K562 (cell line): ENCODE measurements around the gene SPIN1. TPM values are rescaled to one million over a fixed set of nuclear protein-coding genes. Genes with fewer than 3 reads are reported as not detected.

Source experiments
- ATAC-seq: fragments of 200-7000 bp; cut with Tn5 transposase; 3 replicates; pipeline ENCODE4 v1.9.1; 2020; ENCODE audit warnings: moderate library complexity
- BruUV-seq: library from RNA; stranded (reverse); fragments of 400-500 nt; replicated peaks from 2 replicates; lab custom pipeline; 2021; lab: Mats Ljungman, UMichigan
- CTCF ChIA-PET: fragments of 300-600 bp; formaldehyde crosslinking; extraction: SDS; loops from one replicate; lab custom pipeline; 2021; ENCODE audit warnings: low intra/inter-chr PET ratio; lab: Yijun Ruan, JAX
- POLR2A ChIA-PET: fragments of 300-600, 350-650 bp; sonication (Branson Sonifier 250); formaldehyde crosslinking; extraction: SDS; loops from one replicate; lab custom pipeline; 2021; ENCODE audit warnings: antibody characterized with exemption, inconsistent platforms; lab: Yijun Ruan, JAX
- DNase-seq, 4 experiments: peaks; one replicate each; pipeline versions ENCODE4 v3.0.0 to v3.0.0-alpha.2; 2011 to 2018; ENCODE audit warnings: low spot score in 3 of 4, mixed read lengths in 3 of 4; ENCODE audit errors: extremely low read depth in 1 of 4
- FAIRE-seq: peaks from 2 replicates; lab custom pipeline; 2011; peaks lifted over from hg19 to GRCh38; lab: Jason Lieb, UNC
- H2AFZ ChIP-seq: 2 replicates; pipeline ENCODE4 v1.6.0; 2011; ENCODE audit warnings: low read depth, low read length, control low read depth, inconsistent platforms
- H3K27ac ChIP-seq: fragments of 200-600 bp; 3 replicates; pipeline ENCODE4 v1.8.0; 2011; ENCODE audit warnings: low read depth, mild to moderate bottlenecking, control low read depth, inconsistent platforms, low read length, moderate library complexity, mixed read lengths; ENCODE audit errors: extremely low read depth
- H3K27me3 ChIP-seq, 2 experiments: fragments of 300-600 bp in 1 of 2; 2 replicates in 1 of 2; 3 replicates in 1 of 2; pipeline versions ENCODE4 v1.6.0 to v1.8.0; 2011; ENCODE audit warnings: inconsistent platforms in 2 of 2, low read length in 2 of 2, mild to moderate bottlenecking in 1 of 2, mixed read lengths in 1 of 2, moderate library complexity in 1 of 2; ENCODE audit not compliant: control insufficient read depth in 2 of 2, insufficient read depth in 2 of 2
- H3K36me3 ChIP-seq: fragments of 300-600 bp; 3 replicates; pipeline ENCODE4 v1.8.0; 2011; ENCODE audit warnings: mild to moderate bottlenecking, low read length, inconsistent platforms; ENCODE audit not compliant: control insufficient read depth, insufficient read depth
- H3K4me1 ChIP-seq, 2 experiments: fragments of 200-600 bp in 1 of 2; replicated peaks in 1 of 2; 2 replicates in 1 of 2; 3 replicates in 1 of 2; pipeline versions ENCODE4 v1.5.1 to v1.8.0; 2011; ENCODE audit warnings: inconsistent platforms in 2 of 2, low read length in 2 of 2, mild to moderate bottlenecking in 1 of 2, mixed read lengths in 1 of 2, moderate library complexity in 1 of 2; ENCODE audit not compliant: control insufficient read depth in 2 of 2, insufficient read depth in 2 of 2
- H3K4me2 ChIP-seq: 2 replicates; pipeline ENCODE4 v1.6.1; 2011; ENCODE audit warnings: low read length, control low read depth, inconsistent platforms, mixed read lengths; ENCODE audit not compliant: insufficient read depth
- H3K4me3 ChIP-seq: fragments of 200-600 bp; sonication (generic), shearing (Covaris generic); 2 replicates; pipeline ENCODE4 v1.5.1; 2016; ENCODE audit warnings: control low read depth, inconsistent platforms
- H3K79me2 ChIP-seq: fragments of 200-600 bp; 3 replicates; pipeline ENCODE4 v1.8.0; 2011; ENCODE audit warnings: low read length, inconsistent platforms; ENCODE audit not compliant: control insufficient read depth, insufficient read depth
- H3K9ac ChIP-seq, 2 experiments: 2 replicates each; pipeline versions ENCODE4 v1.6.0 to v1.6.1; 2011; ENCODE audit warnings: low read depth in 2 of 2, low read length in 2 of 2, control low read depth in 1 of 2, inconsistent platforms in 1 of 2, mild to moderate bottlenecking in 1 of 2, mixed read lengths in 1 of 2; ENCODE audit not compliant: insufficient read depth in 1 of 2
- H3K9me1 ChIP-seq: one replicate; pipeline ENCODE4 v1.6.0; 2011; ENCODE audit warnings: inconsistent platforms, mild to moderate bottlenecking, low read length, moderate library complexity; ENCODE audit not compliant: control insufficient read depth, insufficient read depth
- H3K9me3 ChIP-seq: replicated peaks from 2 replicates; pipeline ENCODE4 v1.5.1; 2011; ENCODE audit warnings: low read depth, low read length, inconsistent platforms; ENCODE audit not compliant: control insufficient read depth, insufficient read depth
- H4K20me1 ChIP-seq: replicated peaks from 2 replicates; pipeline ENCODE4 v1.6.1; 2011; ENCODE audit warnings: low read length, inconsistent platforms, mixed read lengths; ENCODE audit not compliant: control insufficient read depth, insufficient read depth
- BHLHE40 ChIP-seq: IDR thresholded peaks from 2 replicates; pipeline ENCODE4 v1.6.1; 2011; ENCODE audit warnings: low read length, improper control_type of control experiment
- BMI1 ChIP-seq: fragments of 150-350 bp; IDR thresholded peaks from 2 replicates; pipeline ENCODE4 v1.6.1; 2014; ENCODE audit warnings: low read length
- CLOCK ChIP-seq: fragments of 250-450 bp; sonication (Bioruptor Pico); IDR thresholded peaks from 2 replicates; pipeline ENCODE4 v1.4.0; 2020; ENCODE audit warnings: mild to moderate bottlenecking, moderate library complexity, borderline replicate concordance
- FOXP1 ChIP-seq: sonication (generic); formaldehyde crosslinking; IDR thresholded peaks from 2 replicates; pipeline ENCODE4 v1.8.0; 2022; ENCODE audit warnings: mild to moderate bottlenecking, missing genetic modification reagents
- HDAC6 ChIP-seq: IDR thresholded peaks from 2 replicates; pipeline ENCODE4 v1.6.1; 2012; ENCODE audit warnings: low read depth, mild to moderate bottlenecking, control low read depth, inconsistent platforms, low read length, moderate library complexity
- KAT7 ChIP-seq: sonication (generic); formaldehyde crosslinking; IDR thresholded peaks from 2 replicates; pipeline ENCODE4 v1.8.0; 2022; ENCODE audit warnings: missing genetic modification reagents, mild to moderate bottlenecking, borderline replicate concordance
- MBD1 ChIP-seq: fragments of 250-450 bp; sonication (Bioruptor Pico); IDR thresholded peaks from 2 replicates; pipeline ENCODE4 v1.8.0; 2022; ENCODE audit warnings: inconsistent platforms
- NFIX ChIP-seq: fragments of 250-450 bp; sonication (Bioruptor Pico); IDR thresholded peaks from 2 replicates; pipeline ENCODE4 v1.4.0; 2020; ENCODE audit warnings: low read depth, mild to moderate bottlenecking, moderate library complexity
- PML ChIP-seq: IDR thresholded peaks from 2 replicates; pipeline ENCODE4 v1.6.1; 2012; ENCODE audit warnings: low read length, inconsistent platforms
- POLR2AphosphoS5 ChIP-seq: IDR thresholded peaks from 2 replicates; pipeline ENCODE4 v1.6.1; 2011; ENCODE audit warnings: mild to moderate bottlenecking, low read depth, low read length, moderate library complexity; ENCODE audit not compliant: control insufficient read depth, insufficient read depth
- SMARCE1 ChIP-seq: fragments of 450-650 bp; IDR thresholded peaks from 2 replicates; pipeline ENCODE4 v1.7.1; 2016; ENCODE audit warnings: mild to moderate bottlenecking
- SRSF9 ChIP-seq: fragments of 200-400 bp; formaldehyde crosslinking; IDR thresholded peaks from 2 replicates; pipeline ENCODE4 v1.6.1; 2017; ENCODE audit warnings: low read depth, low read length, borderline replicate concordance
- TAF7 ChIP-seq: fragments of 450-650 bp; IDR thresholded peaks from 2 replicates; pipeline ENCODE4 v1.6.1; 2016; ENCODE audit warnings: missing genetic modification characterization, missing compliant biosample characterization
- TFAM ChIP-seq: fragments of 250-450 bp; sonication (Bioruptor Pico); conservative IDR thresholded peaks from 2 replicates; pipeline ENCODE4 v1.5.0; 2021; ENCODE audit warnings: mild to moderate bottlenecking, moderate library complexity
- ZNF24 ChIP-seq: fragments of 450-650 bp; IDR thresholded peaks from 2 replicates; pipeline ENCODE4 v1.6.1; 2016
- ZNF584 ChIP-seq: fragments of 200-800 bp; sonication (Bioruptor generic); IDR thresholded peaks from 2 replicates; pipeline ENCODE4 v1.6.1; 2016; ENCODE audit warnings: low read depth, mild to moderate bottlenecking, missing genetic modification characterization, missing compliant biosample characterization
- ZNF589 ChIP-seq: fragments of 200-800 bp; sonication (Bioruptor generic); IDR thresholded peaks from 2 replicates; pipeline ENCODE4 v1.6.1; 2016; ENCODE audit warnings: low read depth, missing genetic modification characterization, missing compliant biosample characterization
- WGBS: fragments of 100-300 bp; shearing (Covaris generic); methylation state at CpG from one replicate; pipeline ENCODE4 v1.1.6; 2016; ENCODE audit warnings: low coverage, mixed read lengths; ENCODE audit not compliant: insufficient coverage; ENCODE audit errors: missing lambda C conversion rate; 5-methylcytosine and 5-hydroxymethylcytosine counted together
- in situ Hi-C: fragments of 300-500 bp; cut with MboI; formaldehyde crosslinking; loops from 4 replicates; pipeline ENCODE4 v1.15.0; 2018; ENCODE audit warnings: inconsistent platforms, mixed read lengths
- intact Hi-C: fragments of 100-400 bp; cut with micrococcal nuclease; formaldehyde crosslinking; loops from 2 replicates; pipeline ENCODE4 v1.14.2; 2022
- polyA plus RNA-seq, 8 experiments: library from polyadenylated mRNA; depleted of rRNA in 4 of 8; stranded (reverse) in 5 of 8; unstranded in 3 of 8; fragments of >200 nt; fragmentation: Nextera tagmentation in 2 of 8; fragmentation: Illumina TruSeq in 1 of 8; extraction: Ambion mirVana in 2 of 8; extraction: Trizol in 1 of 8; gene quantifications; 2 replicates each; pipeline versions ENCODE4 v1.2.1 to v1.2.3, GENCODE V29; 2011 to 2014; ENCODE audit warnings: inconsistent platforms in 1 of 8, missing spikeins in 1 of 8
- total RNA-seq, 7 experiments: library from RNA; depleted of rRNA in 6 of 7; stranded (reverse); fragments of >200 nt in 6 of 7; fragmentation: Illumina TruSeq in 2 of 7; extraction: Trizol in 2 of 7; gene quantifications; 2 replicates each; pipeline versions ENCODE4 v1.2.1 to v1.2.3, GENCODE V29; 2011 to 2021; ENCODE audit warnings: low replicate concordance in 1 of 7
- TF ChIP-seq, protein P1 (sequence below): fragments of 250-450 bp; sonication (Bioruptor Pico); IDR thresholded peaks from 2 replicates; pipeline ENCODE4 v1.8.0; 2021; ENCODE audit warnings: moderate library complexity, mild to moderate bottlenecking, inconsistent platforms

Gene SPIN1
- total and polyA plus RNA-seq, 9 of the 15 experiments (the other 6 are each of a cell fraction or from before 2014, with no cell fraction given): 7.4 to 25.7 (median 15.6) TPM

DNA sequence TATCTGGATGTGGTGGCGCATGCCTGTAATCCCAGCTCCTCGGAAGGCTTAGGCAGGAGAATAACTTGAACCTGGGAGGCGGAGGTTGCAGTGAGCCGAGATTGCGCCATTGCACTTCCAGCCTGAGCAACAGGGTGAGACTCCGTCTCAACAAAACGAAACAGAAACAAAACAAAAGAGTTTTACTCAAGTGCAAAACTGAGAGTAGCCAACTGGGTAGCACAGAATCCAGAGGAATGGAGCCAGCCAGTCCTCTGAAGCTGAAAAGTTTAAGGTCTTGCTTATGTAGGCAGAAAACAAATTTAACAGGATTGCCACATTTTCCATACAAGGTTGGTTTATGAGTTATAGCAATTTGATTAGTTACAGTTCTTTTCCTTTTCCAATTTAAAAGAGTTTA lies 32.0 kb downstream of the SPIN1 start (continued):
- TF ChIP-seq CLOCK (CRISPR knock-in tag) (no peak), TFAM (no peak), ZNF589 (CRISPR knock-in tag) (no peak)

GRCh38 chr9:88421348-88421747 lies 33.1 kb downstream of the SPIN1 start:
- Histone ChIP-seq H3K9me1 (no peaks in the 10 kb centered on the region), H3K9me3 (peaks cover 3% of the 10 kb centered on the region), H3K4me3 (no peak overlapping the region), H3K36me3 (no peaks in the 10 kb centered on the region), H4K20me1 (no peaks in the 10 kb centered on the region), H3K9ac (no peak overlapping the region), H3K27me3 (no peaks in the 10 kb centered on the region), H3K79me2 (peaks cover 7% of the 10 kb centered on the region; the same call in 2 of the 3 replicates), H3K4me2 (no peak overlapping the region), H3K27ac (no peak overlapping the region), H2AFZ (no peak overlapping the region), H3K4me1 (no peaks in the 10 kb centered on the region; a peak in 1 of 5 replicates)
- BruUV-seq: no TSS peak
- DNase-seq: no peak
- in situ Hi-C loops: no loop called here
- FAIRE-seq: no peak
- 100% methylated on average over 2 of the region's 5 CpGs for WGBS
- CTCF ChIA-PET: no interaction called here
- POLR2A ChIA-PET: no interaction called here
- intact Hi-C loops: no loop called here
- ATAC-seq: no peak
- TF ChIP-seq POLR2AphosphoS5 (no peak), SMARCE1 (no peak), TAF7 (no peak), PML (no peak), SRSF9 (no peak), BHLHE40 (no peak), KAT7 (no peak), ZNF24 (no peak), HDAC6 (no peak), NFIX (CRISPR knock-in tag) (no peak), FOXP1 (CRISPR knock-in tag) (no peak), MBD1 (CRISPR knock-in tag) (no peak), BMI1 (no peak), ZNF584 (CRISPR knock-in tag) (no peak)
- TF ChIP-seq, protein P1, sequence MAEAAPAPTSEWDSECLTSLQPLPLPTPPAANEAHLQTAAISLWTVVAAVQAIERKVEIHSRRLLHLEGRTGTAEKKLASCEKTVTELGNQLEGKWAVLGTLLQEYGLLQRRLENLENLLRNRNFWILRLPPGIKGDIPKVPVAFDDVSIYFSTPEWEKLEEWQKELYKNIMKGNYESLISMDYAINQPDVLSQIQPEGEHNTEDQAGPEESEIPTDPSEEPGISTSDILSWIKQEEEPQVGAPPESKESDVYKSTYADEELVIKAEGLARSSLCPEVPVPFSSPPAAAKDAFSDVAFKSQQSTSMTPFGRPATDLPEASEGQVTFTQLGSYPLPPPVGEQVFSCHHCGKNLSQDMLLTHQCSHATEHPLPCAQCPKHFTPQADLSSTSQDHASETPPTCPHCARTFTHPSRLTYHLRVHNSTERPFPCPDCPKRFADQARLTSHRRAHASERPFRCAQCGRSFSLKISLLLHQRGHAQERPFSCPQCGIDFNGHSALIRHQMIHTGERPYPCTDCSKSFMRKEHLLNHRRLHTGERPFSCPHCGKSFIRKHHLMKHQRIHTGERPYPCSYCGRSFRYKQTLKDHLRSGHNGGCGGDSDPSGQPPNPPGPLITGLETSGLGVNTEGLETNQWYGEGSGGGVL (CRISPR knock-in tag): no peak
